ENCODE data around the gene PPP2R1A.
A peak's percentile ranks its signal among the peaks of the same experiment; 100 is the strongest.

The PPP2R1A gene

DNA sequence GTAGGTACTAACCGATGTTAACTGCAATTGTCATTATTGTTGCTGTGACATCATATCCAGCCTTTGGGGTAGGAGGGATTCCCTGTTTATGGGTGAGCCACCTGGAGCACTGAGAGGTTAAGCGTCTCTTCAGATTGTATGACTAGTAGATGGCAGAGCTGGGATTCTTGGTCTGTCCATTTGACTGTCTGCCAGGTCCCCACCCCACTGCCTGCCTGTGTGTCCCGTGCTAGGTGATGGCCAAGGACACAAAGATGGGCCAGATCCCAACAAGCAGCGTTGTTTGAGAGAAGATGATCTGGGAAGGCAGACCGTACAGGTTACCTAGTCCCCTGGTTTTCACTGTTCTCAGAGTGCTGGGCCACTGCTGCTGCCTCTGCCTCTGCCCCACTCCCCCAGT is 16.6 kb downstream of the PPP2R1A start:
- DNase-seq, result no peak

DNA sequence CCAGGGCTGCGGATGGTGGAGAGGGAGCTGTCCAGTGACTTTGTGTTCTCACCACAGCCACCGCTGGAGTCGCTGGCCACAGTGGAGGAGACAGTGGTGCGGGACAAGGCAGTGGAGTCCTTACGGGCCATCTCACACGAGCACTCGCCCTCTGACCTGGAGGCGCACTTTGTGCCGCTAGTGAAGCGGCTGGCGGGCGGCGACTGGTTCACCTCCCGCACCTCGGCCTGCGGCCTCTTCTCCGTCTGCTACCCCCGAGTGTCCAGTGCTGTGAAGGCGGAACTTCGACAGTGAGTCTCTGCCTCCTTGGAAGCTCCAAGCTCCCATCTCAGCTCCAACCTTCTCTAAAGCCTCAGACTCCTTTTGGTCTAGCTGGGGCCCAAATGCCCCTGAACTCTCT is 21.4 kb downstream of the PPP2R1A start:
- DNase-seq, result no peak

DNA sequence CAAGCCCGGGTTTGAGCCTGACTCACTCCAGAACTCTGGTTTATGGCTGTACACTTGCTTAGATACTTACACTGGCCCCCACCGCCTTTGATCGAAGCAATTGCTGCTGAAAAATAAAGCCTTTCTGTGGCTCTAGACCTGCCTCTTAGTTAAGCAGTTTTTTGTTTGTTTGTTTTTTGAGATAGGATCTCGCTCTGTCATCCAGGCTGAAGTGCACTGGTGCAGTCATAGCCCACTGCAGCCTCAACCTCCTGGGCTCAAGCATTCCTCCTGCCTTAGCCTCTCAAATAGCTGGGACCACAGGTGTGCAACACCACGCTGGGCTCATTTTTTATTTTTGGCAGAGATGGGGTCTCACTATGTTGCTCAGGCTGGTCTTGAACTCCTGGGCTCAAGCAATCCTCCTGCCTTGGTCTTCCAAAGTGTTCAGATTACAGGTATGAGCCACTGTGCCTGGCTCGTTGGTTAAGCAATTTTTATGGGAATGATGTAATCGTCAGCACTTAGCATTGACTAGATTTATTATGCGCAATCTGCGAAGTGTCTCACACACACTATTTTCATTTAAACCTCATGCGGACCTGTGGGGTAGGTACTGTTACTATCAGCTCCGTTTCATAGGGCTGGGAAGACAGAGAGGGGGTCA is 22.2 kb downstream of the PPP2R1A start:
- DNase-seq, result no peak

DNA sequence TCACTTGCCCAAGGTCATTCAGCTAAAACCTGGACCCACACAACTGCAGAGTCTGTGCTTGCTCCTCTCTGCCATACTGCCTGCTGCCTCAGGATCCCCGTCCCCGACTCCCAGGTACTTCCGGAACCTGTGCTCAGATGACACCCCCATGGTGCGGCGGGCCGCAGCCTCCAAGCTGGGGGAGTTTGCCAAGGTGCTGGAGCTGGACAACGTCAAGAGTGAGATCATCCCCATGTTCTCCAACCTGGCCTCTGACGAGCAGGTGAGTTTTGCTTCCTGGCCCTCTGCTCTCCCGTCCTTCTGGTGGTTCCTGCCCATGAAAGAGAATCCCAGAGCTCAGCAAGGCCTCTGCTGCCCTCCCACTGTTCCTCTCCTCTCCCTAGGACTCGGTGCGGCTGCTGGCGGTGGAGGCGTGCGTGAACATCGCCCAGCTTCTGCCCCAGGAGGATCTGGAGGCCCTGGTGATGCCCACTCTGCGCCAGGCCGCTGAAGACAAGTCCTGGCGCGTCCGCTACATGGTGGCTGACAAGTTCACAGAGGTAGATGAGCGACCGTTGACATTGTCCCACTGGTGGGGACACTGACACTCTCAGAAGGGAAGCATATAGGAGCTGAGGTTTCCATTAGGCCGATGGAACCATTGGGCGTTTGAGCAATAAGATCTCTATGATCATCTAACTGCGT is 22.9 kb downstream of the PPP2R1A start:
- DNase-seq, result no peak

DNA sequence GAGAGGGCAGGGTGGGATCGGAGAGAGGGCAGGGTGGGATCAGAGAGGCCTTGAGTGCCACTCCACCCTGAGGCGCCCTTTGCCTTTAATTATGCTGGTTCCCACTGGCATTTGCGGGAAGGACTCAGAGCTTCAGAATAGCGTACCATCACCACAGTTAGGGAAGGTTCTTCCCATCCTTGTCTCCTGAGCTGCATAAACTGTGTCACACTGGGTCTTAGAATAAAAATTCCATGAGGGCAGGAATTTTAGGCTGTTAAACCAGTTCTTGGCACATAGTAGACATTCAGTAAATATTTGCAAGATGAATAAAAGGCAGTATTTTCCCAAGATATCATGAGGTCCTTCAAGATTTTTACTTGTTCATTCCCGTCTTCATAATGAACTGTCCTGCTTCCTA is 24.4 kb downstream of the PPP2R1A start:
- DNase-seq, result no peak

DNA sequence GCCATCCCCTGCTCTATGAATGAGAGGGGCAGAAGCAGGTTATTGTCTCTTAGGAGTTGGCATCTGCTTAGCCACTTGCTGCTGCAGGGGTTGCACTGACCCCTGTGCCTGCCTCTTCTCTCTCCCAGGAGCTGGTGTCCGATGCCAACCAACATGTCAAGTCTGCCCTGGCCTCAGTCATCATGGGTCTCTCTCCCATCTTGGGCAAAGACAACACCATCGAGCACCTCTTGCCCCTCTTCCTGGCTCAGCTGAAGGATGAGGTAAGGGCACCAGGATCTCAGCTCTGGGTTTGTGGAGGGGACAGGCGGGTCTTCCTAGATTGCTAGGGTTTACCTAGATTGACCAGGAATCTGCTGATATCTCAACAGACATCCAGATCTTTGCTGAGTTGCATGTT is 26.5 kb downstream of the PPP2R1A start:
- DNase-seq, result no peak

DNA sequence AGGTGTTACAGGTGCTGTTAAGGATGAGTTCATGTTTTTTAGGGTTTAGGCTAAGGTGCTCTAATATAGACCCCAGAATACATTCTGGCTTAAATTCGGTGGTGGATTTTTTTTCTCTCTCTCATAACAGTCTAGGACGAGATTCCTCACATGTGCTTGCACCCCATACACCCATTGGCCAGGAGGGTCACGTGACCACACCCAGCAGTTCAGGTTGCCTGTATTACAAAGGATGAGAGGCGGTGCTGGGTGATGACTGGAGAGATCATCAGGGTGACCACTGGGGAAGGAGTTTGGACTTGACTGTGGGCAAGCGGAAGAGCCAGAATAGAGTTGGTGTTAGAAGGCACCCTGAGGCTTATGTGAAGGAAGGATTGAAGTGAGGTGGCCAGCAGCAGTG is 27.7 kb downstream of the PPP2R1A start:
- peak; percentile 13 for DNase-seq

DNA sequence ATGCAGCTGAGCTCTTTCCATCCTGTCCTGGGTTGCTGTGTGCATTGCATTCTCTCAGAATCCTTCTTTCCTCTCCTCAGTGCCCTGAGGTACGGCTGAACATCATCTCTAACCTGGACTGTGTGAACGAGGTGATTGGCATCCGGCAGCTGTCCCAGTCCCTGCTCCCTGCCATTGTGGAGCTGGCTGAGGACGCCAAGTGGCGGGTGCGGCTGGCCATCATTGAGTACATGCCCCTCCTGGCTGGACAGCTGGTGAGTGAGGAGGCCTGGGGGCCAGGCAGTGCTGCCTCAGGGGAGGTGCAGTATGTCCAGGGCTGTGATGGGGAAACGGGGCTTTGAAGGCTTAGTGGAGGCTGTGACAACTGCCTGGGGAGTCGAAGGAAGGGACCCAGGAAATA is 29.8 kb downstream of the PPP2R1A start:
- no peak for DNase-seq

DNA sequence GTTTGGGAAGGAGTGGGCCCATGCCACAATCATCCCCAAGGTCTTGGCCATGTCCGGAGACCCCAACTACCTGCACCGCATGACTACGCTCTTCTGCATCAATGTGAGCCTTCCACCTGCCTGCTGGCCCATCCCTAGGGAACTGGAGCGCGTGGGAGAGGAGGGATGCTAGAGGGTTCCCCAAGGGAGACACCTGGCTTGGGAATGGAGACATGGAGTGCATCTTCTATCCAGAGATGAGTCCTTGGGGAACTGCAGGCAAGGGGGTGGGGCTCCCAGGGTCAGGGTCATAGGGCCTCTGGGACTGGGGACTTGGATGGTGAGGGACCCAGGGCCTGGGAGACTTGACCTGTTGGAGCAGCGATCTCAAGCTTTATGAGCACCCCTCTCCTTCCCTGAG is 31.2 kb downstream of the PPP2R1A start:
- no peak for DNase-seq

DNA sequence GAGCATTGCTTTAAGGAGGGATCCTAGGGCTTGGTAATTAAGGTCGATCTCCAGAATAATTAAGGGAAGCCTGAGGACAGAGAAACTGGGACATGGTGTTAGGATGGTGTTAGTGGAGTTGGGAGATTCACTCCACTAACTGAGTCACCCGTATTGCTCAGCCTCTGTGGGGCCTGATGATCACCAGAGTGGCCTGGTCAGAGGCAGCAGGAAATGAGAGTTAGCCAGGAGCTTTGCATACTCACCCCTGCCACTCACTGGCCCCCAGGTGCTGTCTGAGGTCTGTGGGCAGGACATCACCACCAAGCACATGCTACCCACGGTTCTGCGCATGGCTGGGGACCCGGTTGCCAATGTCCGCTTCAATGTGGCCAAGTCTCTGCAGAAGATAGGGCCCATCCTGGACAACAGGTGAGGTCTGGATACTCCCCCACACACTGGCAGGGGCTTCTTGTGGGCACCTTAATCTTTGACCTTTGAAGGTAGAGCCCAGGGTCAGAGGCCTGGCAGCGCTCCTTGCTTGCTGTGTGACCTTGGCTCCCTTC is 32.1 kb downstream of the PPP2R1A start:
- DNase-seq, result no peak

DNA sequence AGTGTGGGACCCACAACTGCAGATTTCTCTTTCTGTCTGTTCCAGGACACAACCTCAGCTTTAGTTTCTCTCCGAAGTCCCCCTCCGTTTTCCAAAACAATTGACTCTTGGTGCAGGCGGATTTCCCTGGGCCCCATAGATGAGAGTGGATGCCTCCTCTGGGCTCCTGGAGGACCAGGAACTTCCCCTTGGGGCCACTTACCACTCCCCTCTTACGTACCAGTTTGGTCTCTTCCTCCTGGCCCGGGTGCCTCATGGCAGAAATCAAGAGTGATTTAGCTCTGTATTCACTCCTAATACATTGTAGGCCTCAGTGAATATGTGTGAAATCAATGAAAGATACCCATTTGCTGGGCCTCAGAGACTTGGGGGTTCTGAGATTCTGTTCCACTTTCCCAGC is 34.4 kb downstream of the PPP2R1A start:
- DNase-seq, result no peak

DNA sequence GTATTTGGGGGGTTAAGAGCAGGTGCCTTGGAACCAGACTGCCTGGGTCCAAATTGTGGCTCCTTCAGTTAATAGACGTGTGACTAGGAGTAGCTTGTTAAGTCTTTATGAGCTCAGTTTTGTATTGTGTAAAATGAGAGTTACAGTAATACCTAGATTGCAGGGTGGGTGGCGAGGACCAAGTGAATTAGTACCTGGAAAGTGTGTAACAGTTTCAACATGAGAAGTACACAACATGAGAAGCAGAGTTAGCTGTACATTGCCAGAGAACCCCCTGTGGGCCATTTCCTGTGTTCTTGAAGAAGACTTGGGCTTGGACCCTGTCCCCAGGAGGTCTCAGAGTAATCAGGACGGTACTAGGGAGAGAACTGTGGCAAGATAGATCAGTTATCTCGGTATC is 36.8 kb downstream of the PPP2R1A start:
- DNase-seq, result peak; percentile 50

DNA sequence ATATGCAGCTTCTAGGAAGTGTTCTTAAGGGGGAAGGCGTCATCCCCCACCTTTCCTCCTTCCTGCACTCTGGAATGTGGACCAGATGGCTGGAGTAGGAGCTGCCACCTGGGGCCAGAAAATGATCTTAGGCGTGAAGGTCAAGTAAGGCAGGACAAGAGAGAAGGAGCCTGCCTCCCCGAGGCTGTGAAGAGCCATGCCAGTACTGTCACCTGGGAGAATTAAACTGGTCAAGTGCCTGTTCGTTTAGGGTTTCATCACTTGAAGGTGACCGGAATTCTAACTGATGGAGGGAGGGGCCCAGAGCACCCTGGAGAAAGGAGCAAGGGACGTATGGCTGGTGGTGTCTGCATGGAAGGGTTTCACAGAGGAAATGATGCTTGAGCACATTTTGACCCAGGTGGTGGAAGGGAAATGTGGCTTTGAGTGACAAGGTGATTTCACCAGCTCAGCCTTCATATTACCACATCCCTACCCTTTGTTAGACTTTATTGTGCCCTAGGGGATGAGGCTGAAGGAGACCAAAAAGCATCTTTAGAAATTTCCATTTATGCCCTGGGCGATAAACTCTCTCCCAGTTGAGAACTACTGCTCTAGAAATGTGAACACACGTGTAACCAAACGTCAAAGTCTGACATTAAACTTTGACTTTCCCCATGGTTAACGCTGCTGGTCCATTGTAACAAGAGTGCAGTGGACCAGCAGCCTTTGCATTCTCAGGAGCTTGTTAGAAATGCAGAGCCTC is 37.5 kb downstream of the PPP2R1A start:
- DNase-seq, result no peak

DNA sequence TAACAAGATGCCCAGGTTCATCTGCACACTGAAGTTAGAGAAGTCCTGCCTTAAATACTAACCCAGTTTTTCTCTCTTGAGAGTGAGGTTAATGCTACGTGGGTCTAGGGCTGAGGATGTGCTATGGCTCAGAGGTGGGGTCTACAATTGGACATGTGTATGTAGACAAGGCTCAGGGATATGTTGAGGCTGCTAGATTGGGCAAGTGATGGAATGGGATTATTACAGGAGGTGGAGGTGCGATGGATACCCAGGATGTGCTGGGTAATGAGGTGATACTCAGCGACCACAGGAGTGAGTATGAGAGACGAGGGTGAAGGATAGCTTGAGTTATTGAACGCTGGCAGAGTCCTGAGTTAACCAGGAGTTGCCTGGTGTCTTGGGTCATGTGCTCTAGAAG is 38.1 kb downstream of the PPP2R1A start:
- no peak for DNase-seq

DNA sequence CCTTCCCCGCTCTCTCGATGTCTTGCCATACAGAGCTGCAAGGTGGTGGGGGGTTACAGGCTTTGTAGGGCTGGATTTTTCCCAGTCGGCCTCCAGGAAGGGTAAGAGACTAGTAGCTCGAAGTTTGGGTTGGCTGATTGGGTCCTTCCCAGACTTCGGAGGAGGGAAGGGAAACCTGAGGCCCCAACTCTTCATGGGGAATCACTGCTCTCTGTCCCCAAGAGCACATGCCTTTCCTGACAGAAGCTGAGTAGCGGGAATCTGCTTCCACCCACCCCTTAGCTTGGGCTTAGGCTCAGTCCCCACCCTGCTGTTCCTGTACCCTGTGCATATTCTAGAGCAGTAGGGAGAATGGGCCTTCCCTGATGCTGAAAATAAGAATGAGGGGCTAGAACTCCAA is 39.7 kb downstream of the PPP2R1A start:
- DNase-seq, result no peak

DNA sequence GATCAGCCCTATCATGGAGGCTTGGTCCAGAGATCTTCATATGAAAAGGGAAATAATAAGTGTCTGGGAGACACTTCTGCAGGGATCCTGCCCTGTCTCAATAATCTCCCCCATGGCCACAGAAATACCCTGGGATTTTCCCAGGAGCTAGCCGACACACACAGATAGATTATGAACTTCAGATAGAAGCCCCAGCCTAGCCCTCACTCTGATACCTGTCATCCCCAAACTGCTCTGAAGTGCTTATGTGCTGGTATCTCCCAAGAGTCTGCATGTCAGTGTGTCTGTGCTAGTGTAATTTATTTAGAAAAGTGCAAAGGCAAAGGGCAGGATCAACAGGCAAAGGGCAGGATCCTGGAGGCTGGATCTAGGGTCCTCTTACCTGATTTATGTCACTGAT is 40.8 kb downstream of the PPP2R1A start:
- no peak for DNase-seq

DNA sequence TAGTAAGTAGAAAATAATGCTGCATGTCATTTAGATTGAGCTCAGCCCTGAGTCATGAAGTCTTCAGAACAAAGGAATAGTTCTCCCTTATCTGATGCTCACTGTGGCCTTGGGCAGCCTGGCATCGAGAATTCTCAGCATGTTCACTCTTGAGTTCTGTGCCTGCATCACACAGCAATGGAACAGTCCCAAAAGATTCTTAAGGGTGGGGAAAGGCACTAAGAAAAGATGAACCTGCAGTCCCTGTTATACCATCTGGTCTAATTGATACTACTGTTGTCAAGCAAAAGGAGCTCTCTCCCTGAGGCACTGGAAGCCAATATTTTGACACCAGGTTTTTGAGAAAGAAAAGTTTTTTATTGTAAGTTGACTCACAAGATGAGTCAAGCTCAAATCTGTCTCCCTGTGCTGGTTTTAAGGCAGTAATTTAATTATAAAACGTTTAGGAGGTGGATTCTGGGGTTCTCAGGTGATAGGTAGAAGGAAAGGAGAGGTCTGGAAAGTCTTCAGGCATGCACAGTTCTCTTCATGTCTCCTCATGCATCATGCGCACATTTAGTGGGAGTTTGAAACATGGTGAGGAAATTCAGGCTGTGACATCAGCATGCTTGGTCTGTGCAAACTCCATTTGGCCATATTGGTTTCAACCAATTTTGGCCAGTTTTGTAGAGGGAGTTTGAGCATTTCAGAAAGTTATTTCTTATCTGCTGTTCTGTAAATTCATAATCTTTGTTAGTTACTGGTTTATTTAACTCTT is 41.5 kb downstream of the PPP2R1A start:
- DNase-seq, result no peak

DNA sequence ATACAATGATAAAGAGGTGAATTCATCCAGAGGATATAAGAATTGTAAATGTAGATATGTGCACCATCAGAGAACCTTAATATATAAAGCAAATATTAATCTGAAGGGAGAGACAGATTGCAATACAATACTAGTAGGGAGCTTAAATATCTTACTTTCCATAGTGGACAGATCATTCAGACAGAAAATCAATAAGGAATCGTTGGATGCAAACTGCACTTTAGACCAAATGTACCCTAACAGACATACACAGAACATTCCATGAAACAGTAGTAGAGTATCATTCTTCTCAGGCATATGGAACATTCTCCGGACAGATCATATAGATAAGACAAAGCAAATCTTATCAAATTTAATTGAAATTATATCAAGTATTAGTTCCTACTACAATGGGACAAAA is 44.6 kb downstream of the PPP2R1A start:
- no peak for DNase-seq

DNA sequence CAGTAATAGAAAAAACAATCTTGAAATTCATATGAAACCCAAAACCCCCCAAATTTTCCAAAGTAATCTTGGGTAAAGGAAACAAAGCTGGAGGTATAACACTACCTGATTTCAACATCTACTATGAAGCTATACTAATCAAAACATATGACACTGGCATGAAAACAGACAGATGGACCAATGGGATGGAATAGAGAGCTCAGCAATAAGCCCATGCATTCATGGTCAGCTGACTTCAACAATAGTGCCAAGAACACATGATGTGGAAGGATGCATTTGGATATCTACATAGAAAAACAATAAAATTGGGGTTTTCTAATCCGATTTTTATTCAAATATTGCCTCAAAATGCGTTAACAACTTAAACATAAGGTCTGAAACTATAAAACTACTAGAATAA is 47.3 kb downstream of the PPP2R1A start:
- no peak for DNase-seq

DNA sequence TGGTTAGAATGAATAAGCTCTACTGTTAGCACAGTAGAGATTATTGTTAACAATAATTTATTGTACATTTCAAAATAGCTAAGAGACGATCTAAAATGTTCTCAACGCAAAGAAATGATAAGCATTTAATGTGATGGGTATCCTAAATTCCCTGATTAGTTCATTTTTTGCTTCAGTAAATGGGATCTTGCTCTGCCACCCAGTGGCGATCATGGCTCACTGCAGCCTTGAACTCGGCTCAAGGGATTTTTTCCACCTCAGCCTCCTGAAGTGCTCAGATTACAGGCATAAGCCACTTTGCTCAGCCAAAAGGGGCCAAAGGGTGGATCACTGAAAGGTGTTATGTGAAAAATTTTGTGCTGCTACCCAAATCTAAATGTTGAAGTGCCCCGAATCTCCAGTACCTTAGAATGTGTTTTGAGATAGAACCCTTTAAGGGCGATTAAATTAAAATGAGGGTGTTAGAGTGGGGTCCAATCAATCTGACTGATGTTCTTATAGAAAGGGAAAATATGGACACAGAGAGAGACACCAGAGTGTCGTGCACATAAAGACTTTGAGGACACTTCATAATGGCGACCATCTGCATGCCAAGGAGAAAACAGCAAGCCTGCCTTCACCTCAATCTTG is 48.0 kb downstream of the PPP2R1A start:
- peak; percentile 70 for DNase-seq

DNA sequence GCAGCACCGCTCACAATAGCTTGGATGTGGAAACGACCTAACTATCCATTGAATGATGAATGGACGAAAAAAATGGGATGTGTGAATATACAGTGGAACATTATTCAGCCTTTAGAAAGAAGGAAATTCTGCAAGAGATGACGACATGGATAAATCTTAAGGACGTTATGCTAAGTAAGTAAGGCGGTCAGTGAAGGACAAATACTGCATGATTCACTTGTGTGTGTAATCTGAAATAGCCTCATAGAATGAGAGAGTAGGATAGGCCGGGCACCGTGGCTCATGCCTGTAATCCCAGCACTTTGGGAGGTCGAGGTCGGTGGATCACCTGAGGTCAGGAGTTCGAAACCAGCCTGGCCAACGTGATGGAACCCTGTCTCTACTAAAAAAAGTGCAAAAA is 54.2 kb downstream of the PPP2R1A start:
- DNase-seq, result no peak

DNA sequence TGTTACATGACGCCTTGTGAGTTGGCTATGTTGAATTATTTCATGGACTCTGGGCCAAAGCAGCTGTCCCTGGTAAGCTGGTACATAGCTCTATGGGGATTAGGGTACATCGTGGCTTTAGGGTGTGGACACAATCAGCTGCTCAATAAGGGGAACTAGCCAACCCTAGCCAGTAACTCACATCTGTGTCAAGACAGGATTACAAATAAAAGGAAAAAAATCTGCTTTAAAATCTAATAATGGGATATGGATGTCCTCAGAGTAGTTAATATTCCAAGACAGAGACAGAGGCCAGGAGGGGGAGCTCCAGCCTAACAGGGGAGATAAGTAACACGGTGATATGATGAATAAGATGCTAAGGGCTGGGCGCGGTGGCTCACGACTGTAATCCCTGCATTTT is 58.4 kb downstream of the PPP2R1A start:
- peak; percentile 71 for DNase-seq

DNA sequence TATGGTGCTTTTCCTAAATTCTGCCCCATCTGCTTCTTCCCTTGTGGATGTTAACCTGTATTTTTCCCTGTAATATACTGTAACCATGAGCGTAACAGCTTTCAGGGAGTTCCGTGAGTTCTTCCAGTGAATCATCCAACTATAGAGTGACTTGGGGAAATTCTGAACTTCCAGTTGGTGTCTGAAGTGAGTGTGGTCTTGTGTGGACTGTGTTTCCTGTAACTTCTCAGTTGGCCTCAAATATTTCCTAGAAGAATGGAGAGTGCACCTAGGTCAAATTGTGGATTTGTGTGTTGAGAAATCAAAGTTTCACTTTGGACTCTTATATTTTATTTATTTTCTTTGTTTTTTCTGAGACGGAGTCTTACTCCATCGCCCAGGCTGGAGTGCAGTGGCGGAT is 68.6 kb downstream of the PPP2R1A start:
- no peak for DNase-seq
